ENCODE measurements around the gene LRRC59. TPM values are rescaled to one million over a fixed set of nuclear protein-coding genes. Genes with fewer than 3 reads are reported as not detected.
A peak's percentile ranks its signal among the peaks of the same experiment; 100 is the strongest.

LRRC59 gene
- total and polyA plus RNA-seq, 2 donors: 48.3 to 62.5 TPM

DNA sequence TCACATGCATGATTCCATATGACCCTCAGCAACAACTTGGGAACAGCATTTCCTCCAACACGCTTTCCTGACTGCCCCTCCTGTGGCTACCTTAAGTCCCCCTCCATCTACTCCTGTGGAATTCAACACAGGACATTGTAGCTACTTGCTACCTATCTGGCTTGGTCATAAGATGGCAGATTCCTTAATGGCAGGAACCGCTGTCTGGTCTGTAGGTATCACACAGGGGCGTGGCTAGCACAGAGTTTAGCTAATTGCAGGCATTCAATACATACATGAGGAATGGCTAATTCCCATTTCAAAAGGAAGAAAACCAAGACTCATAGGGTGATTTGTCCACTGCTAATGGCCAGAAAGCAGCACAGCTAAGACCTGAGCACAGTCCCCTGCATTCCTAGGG is 8.6 kb downstream of the LRRC59 start:
- 96% methylated on average over 3 of the region's 3 CpGs for WGBS
- Histone ChIP-seq H3K27ac (ENCODE audit: low read depth) (no peak overlapping the region), H3K36me3 (ENCODE audit: insufficient read depth) (peaks cover 8% of the 10 kb centered on the region), H3K4me1 (ENCODE audit: insufficient read depth) (no peaks in the 10 kb centered on the region), H3K4me3 (ENCODE audit: low read depth, low read length) (no peak overlapping the region)
- DNase-seq (ENCODE audit: extremely low spot score): no peak

DNA sequence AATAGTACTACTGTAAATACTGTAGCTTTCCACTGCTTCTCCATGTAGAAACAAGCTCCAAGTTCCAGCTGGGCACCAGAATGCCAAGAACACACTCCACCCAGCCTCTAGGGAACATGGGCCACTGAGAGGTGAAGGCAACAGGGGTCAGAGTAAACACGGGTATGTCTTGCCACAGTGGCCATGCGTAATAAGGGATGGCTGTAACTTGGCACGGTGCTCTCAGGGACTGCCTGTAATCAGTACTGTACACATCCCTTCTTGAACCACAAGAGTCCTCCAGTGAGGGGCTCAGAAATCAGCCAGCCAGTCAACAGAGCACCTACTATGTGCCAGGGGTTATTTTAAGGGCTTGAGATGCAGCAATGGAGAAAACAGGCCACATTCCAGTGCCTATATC is 10.8 kb downstream of the LRRC59 start:
- no peak for DNase-seq (ENCODE audit: extremely low spot score)
- H3K27ac ChIP-seq (ENCODE audit: low read depth): no peak overlapping the region
- H3K36me3 ChIP-seq (ENCODE audit: insufficient read depth): peaks cover 11% of the 10 kb centered on the region
- H3K4me3 ChIP-seq (ENCODE audit: low read depth, low read length): no peak overlapping the region
- 76% methylated on average over 3 of the region's 3 CpGs for WGBS
- no peaks in the 10 kb centered on the region for H3K4me1 ChIP-seq (ENCODE audit: insufficient read depth)

DNA sequence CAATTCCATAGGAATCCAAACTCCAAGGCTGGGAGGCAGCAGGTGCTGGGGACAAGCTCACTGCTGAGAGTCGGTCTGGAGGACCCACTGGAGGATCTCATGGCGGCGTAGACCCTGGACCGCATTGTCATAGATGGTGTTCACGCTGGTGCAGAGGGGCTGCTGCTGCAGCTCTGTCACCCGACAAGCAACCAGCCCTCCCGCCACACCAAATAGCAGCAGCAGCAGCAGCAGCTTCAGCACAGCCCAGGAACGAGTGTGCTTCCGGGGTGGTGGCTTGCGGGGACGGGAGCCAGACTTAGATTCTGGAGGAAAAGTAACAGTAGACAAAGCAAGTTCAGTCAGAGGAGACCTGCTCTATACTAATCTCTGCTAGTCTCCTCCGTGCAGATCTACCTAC is 14.4 kb downstream of the LRRC59 start:
- Histone ChIP-seq H3K4me1 (ENCODE audit: insufficient read depth) (no peaks in the 10 kb centered on the region), H3K36me3 (ENCODE audit: insufficient read depth) (peaks cover 11% of the 10 kb centered on the region), H3K27ac (ENCODE audit: low read depth) (no peak overlapping the region), H3K4me3 (ENCODE audit: low read depth, low read length) (no peak overlapping the region)
- DNase-seq (ENCODE audit: extremely low spot score): no peak
- WGBS: 90% methylated on average over 12 of the region's 12 CpGs

DNA sequence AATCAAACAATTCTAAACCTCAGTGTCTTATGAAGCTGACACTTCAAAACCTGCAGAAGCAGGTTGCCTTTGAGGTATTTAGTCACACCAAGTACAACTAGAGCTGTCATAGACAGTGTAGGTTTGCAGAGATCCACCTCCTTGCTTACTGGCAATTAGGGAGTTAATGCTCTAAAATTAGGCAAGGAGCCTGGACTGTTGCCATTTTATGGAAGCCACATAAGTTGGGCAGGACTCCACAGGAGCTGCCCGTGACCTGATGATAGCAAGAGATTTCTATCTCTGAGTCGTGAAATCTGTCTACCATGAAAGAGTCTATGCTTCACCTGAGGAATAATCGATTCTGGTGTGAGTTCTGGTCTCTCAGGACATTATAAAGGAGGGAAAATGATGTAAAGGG is 15.4 kb downstream of the LRRC59 start:
- WGBS: 40% methylated on average over 3 of the region's 3 CpGs
- Histone ChIP-seq H3K27ac (ENCODE audit: low read depth) (no peak overlapping the region), H3K4me1 (ENCODE audit: insufficient read depth) (no peaks in the 10 kb centered on the region), H3K36me3 (ENCODE audit: insufficient read depth) (peaks cover 11% of the 10 kb centered on the region), H3K4me3 (ENCODE audit: low read depth, low read length) (no peak overlapping the region)
- DNase-seq (ENCODE audit: extremely low spot score): no peak

DNA sequence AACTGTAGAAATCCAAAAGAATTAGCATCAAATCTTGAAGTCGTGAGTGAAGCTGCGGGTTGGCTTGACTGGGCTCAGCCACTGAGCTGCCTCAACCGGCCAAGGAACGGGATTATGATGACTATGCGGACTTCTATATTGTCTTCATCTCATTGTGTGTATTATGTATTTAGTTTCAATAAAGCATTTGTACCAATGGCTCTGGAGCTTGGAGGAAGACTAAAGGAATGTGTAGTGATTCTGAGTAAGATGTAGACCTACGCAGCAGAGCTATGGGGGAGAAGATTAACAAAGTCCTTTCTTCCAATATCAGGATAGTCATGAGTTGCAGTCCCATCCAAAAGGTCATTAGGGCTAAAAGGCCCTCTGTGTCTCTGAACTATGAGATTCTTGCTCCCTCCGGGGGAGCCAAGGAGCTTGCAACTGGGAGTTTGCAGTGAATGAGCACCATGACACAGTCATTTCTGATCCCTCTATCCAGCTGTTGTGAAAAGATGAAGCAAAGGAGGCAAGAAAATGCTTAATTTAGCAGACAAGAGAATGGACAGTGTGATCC is 16.0 kb downstream of the LRRC59 start:
- Histone ChIP-seq H3K4me1 (ENCODE audit: insufficient read depth) (no peaks in the 10 kb centered on the region), H3K36me3 (ENCODE audit: insufficient read depth) (peaks cover 11% of the 10 kb centered on the region), H3K27ac (ENCODE audit: low read depth) (no peak overlapping the region), H3K4me3 (ENCODE audit: low read depth, low read length) (no peak overlapping the region)
- no peak for DNase-seq (ENCODE audit: extremely low spot score)
- WGBS: 87% methylated on average over 7 of the region's 7 CpGs

DNA sequence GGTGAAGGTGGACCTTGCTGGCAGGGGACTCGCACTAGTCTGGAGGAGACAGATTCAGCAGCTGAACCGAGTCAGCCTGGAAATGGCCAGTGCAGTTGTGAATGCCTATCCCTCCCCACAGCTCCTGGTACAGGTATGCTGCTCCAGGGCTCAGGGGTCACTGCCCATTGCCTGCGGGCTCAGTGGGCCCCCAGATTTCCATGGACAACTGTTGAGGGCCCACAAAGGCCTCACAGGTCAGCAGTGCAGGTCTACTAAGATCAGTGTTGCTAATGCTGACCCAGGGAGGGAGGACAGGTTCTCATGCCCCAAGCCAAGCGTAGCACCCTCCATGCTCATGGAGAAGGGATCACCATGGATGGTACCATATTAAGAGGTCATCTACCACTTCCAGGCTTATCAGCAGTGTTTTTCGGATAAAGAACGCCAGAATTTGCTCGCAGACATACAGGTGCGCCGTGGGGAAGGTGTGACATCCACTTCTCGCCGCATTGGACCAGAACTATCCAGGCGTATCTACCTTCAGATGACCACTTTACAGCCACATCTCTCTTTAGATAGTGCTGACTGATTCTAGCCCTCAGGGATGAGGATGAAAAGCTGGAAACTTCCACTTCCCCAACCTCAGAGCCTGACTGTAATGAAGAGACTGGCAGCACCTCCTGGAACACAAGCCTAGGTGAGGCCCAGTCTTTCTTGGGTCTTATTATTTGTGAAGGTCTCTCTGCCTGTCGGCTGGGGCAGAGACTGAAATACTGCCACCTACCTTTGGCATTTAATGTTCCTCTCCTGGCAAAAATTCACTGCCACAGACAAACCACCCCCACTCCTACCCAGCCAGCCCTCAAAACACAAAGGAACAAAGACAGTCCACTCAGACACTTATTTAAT is 16.7 kb downstream of the LRRC59 start:
- Histone ChIP-seq H3K4me3 (ENCODE audit: low read depth, low read length) (no peak overlapping the region), H3K36me3 (ENCODE audit: insufficient read depth) (peaks cover 11% of the 10 kb centered on the region), H3K27ac (ENCODE audit: low read depth) (no peak overlapping the region), H3K4me1 (ENCODE audit: insufficient read depth) (no peaks in the 10 kb centered on the region)
- WGBS: 90% methylated on average over 13 of the region's 13 CpGs
- no peak for DNase-seq (ENCODE audit: extremely low spot score)

DNA sequence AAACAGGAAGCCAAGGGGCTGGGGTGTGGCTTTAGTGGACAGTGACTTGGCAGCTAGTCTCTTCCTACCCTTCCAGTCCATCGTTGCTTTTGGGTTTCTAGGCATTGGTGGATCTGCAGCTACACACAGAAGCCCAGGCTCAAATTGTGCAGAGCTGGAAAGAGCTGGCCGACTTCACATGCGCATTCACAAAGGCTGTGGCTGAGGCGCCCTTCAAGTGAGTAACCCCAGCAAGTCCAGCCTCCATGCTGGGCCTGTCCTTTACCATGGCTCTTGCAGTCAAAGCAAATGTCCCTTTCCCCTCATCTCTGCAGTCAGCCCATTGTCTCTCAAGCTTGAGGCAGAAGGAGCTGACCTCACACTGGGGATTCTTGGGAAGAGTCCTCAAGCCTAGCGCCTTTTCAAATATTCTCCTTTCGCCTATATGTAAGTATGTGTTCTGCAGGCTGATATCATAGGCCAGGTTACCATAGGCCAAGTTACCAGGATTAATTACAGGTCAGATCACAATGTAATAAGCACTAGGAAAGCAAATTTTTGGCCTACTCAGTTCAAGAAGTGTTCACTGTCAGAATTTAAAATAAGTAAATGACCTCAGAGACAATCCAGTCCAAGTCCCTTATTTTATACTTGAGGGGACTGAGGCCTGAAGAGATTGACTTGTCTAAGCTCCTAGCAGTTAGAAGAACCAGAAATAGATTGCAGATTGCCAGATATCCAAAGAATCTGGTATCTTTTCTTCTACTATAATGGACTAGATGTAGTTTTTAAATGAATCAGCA is 17.8 kb downstream of the LRRC59 start:
- Histone ChIP-seq H3K27ac (ENCODE audit: low read depth) (no peak overlapping the region), H3K4me3 (ENCODE audit: low read depth, low read length) (no peak overlapping the region), H3K4me1 (ENCODE audit: insufficient read depth) (no peaks in the 10 kb centered on the region), H3K36me3 (ENCODE audit: insufficient read depth) (peaks cover 6% of the 10 kb centered on the region)
- WGBS: 90% methylated on average over 6 of the region's 6 CpGs
- no peak for DNase-seq (ENCODE audit: extremely low spot score)

DNA sequence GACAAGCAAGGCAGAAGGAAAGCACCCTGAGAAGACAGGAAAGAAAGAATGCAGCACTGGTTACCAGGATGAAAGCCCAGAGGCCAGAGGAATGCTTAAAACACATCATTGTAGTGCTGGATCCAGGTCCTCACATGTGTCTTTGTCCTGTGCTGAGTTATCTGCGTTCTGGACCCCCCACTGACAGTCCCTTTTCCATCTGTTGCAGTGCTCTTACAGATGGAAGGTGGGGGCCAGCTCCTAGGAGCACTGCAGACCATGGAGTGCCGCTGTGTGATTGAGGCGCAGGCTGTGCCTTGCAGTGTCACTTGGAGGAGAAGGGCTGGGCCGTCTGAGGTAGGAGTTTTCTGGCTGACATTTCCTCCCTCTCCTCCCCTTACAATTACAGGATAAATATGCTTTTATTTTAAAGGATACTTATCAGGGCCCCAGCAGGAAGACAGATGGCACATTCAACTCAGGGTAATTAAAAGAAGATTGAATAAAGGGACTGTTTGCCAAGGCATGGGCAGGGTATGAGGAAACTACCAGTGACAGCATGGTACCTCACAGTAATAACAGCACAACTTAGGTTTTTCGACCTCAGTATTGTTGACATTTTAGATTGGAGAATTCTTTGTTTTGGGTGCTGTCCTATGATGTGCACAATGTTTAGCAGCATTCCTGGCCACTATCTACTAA is 21.3 kb downstream of the LRRC59 start:
- H3K4me1 ChIP-seq (ENCODE audit: insufficient read depth): peaks cover 3% of the 10 kb centered on the region
- 82% methylated on average over 5 of the region's 5 CpGs for WGBS
- no peak for DNase-seq (ENCODE audit: extremely low spot score)
- no peaks in the 10 kb centered on the region for H3K36me3 ChIP-seq (ENCODE audit: insufficient read depth)
- H3K27ac ChIP-seq (ENCODE audit: low read depth): no peak overlapping the region
- H3K4me3 ChIP-seq (ENCODE audit: low read depth, low read length): no peak overlapping the region

DNA sequence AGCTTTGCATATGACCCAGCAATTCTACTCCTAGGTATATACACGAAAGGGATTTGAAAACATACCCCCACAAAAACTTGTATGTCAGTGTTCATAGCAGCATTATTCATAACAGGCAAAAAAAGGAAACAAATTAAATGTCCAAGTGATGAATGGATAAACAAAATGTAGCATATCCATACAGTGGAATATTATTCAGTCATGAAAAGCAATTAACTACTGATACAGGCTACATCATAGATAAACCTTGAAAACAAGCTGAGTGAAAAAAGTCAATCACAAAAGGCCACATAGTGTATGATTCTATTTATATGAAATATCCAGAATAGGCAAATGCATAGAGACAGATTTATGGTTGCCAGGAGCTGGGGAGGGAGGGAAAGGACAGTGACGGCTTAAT is 23.6 kb downstream of the LRRC59 start:
- no peak for DNase-seq (ENCODE audit: extremely low spot score)
- Histone ChIP-seq H3K4me1 (ENCODE audit: insufficient read depth) (peaks cover 3% of the 10 kb centered on the region), H3K27ac (ENCODE audit: low read depth) (no peak overlapping the region), H3K4me3 (ENCODE audit: low read depth, low read length) (peak overlapping the region; percentile 58), H3K36me3 (ENCODE audit: insufficient read depth) (no peaks in the 10 kb centered on the region)
- 87% methylated on average over 2 of the region's 2 CpGs for WGBS

DNA sequence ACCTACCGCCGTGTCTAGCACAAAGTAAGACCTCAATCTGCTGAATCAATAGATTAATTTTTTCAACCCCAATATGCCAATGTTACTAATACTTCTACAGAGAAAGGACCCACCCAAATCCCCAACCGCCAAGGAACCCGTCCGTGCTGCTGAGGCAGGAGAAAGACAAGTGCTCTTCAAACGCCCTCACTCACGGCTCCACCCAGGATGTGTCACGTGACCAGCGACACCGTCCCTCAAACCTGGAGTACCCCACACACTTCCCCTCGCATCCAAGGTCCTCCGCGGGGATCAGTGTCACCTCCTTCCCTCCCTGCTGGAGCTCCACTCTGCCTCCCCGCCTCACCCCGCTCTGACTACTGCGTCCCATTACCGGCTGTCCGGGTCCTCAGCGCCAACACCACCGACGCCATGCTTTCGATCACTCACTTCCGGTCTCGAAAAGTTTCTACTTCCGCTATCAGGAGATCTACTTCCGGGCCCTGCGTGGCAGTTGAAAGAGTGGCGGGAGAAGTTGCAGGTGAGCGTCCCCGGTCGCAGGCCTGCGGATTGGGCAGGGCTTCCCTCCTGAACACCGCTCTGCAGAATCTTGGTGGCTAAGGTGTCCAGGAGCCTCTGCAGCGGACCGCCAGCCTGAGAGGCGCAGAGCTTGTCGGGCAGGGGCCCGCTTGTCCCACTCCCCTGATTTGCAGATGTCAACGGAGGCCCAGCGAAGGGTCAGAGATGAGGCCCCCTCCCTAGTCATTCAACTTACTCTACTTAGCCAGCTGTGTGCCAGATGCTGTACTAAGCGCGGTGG is 24.4 kb downstream of the LRRC59 start, which contains the start of the genes EME1 and MRPL27:
TSS of gene EME1 (plus strand) at position 472 of the 799 bp plus-strand sequence. CDS start 1,980 bp downstream, outside the sequence.
TSS of gene MRPL27 (minus strand) at position 427 of the 799 bp plus-strand sequence. CDS start at position 413, 14 bp downstream.
- peak within 1 kb of the TSS; percentile 93 for H3K27ac ChIP-seq (ENCODE audit: low read depth)
- WGBS: under 1% methylated on average over 42 of the region's 42 CpGs
- DNase-seq (ENCODE audit: extremely low spot score): peak; percentile 88
- peak within 1 kb of the TSS; percentile 58 for H3K4me3 ChIP-seq (ENCODE audit: low read depth, low read length)
- no peaks in the 10 kb centered on the region for H3K36me3 ChIP-seq (ENCODE audit: insufficient read depth)
- H3K4me1 ChIP-seq (ENCODE audit: insufficient read depth): peaks cover 3% of the 10 kb centered on the region

DNA sequence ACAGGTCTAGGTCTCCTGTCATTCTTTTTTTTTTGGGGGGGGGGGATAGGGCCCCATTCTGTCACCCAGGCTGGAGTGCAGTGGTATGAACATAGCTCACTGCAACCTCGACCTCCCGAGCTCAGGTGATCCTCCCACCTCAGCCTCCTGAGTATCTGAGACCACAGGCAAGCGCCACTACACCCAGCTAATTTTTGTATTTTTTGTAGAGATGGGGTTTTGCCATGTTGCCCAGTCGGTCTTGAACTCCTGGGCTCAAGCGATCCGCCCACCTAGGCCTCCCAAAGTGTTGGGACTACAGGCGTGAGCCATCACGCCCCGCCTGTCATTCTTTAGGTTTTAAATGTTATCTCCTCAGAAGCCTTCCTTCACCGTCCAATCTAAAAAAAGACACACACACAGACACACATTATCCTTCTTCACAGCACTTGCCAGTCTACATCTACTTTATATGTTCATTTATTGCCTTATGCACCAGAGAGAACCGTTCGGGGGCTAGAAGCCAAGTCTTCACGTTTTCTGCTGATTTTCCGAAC is 25.0 kb downstream of the LRRC59 start:
- DNase-seq (ENCODE audit: extremely low spot score): no peak
- Histone ChIP-seq H3K36me3 (ENCODE audit: insufficient read depth) (peaks cover under 1% of the 10 kb centered on the region), H3K27ac (ENCODE audit: low read depth) (no peak overlapping the region), H3K4me3 (ENCODE audit: low read depth, low read length) (peak overlapping the region; percentile 58), H3K4me1 (ENCODE audit: insufficient read depth) (peaks cover 3% of the 10 kb centered on the region)
- WGBS: 18% methylated on average over 14 of the region's 14 CpGs

DNA sequence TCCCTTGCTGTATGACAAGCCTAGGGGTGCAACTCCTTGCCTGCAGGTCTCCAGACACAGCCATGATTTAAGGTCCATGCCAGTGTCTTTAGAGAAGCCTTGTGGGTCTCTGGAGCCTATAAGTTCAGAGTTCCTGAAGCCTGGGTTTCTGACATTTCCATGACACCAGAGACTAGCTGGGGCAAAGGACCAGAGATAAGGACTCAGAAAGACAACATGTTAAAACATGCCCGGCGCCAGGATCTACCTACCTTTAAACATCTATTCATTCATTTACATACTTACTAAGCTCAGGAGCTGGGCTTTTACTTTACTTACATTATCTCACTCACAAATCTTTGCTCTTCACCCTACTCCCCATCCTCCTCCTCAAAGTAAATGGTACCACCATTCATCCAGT is 25.8 kb downstream of the LRRC59 start:
- no peak overlapping the region for H3K4me3 ChIP-seq (ENCODE audit: low read depth, low read length)
- H3K36me3 ChIP-seq (ENCODE audit: insufficient read depth): peaks cover 2% of the 10 kb centered on the region
- no peak for DNase-seq (ENCODE audit: extremely low spot score)
- no peak overlapping the region for H3K27ac ChIP-seq (ENCODE audit: low read depth)
- peaks cover 3% of the 10 kb centered on the region for H3K4me1 ChIP-seq (ENCODE audit: insufficient read depth)
- 95% methylated on average over 2 of the region's 2 CpGs for WGBS
